GM23338 (cell line): Measurements from ENCODE around the gene PLRG1. TPM values are rescaled to one million over a fixed set of nuclear protein-coding genes. Genes with fewer than 3 reads are reported as not detected.

ENCODE experiments used
- ATAC-seq: fragments of 200-7000 bp; cut with Tn5 transposase; 3 replicates; pipeline ENCODE4 v1.9.1; 2020
- DNase-seq: peaks from one replicate; pipeline ENCODE4 v3.0.0-alpha.2; 2015; ENCODE audit warnings: low spot score
- H2AFZ ChIP-seq: fragments of 200-600 bp; sonication (generic); 2 replicates; pipeline ENCODE4 v1.8.0; 2016; ENCODE audit warnings: antibody characterized with exemption, mild to moderate bottlenecking, moderate library complexity
- H3F3A ChIP-seq: fragments of 200-600 bp; sonication (generic); replicated peaks from 2 replicates; pipeline ENCODE4 v1.8.0; 2017; ENCODE audit warnings: antibody characterized with exemption, mixed run types, low read depth
- H3K27ac ChIP-seq: fragments of 200-600 bp; sonication (generic); 2 replicates; pipeline ENCODE4 v1.6.1; 2016; ENCODE audit warnings: low read depth
- H3K27me3 ChIP-seq: fragments of 200-600 bp; sonication (generic); 2 replicates; pipeline ENCODE4 v1.8.0; 2016; ENCODE audit warnings: mild to moderate bottlenecking, mixed run types, moderate library complexity; ENCODE audit not compliant: insufficient read depth
- H3K36me3 ChIP-seq: fragments of 200-600 bp; sonication (generic); 2 replicates; pipeline ENCODE4 v1.8.0; 2016; ENCODE audit warnings: mild to moderate bottlenecking; ENCODE audit not compliant: insufficient read depth
- H3K4me1 ChIP-seq: fragments of 200-600 bp; sonication (generic); 2 replicates; pipeline ENCODE4 v1.8.0; 2016; ENCODE audit warnings: mild to moderate bottlenecking, moderate library complexity; ENCODE audit not compliant: insufficient read depth
- H3K4me2 ChIP-seq: fragments of 200-600 bp; sonication (generic); 2 replicates; pipeline ENCODE4 v1.7.1; 2017; ENCODE audit warnings: mixed run types
- H3K4me3 ChIP-seq: fragments of 200-600 bp; sonication (generic); 2 replicates; pipeline ENCODE4 v1.6.1; 2016; ENCODE audit warnings: mixed run types
- H3K79me2 ChIP-seq: fragments of 200-600 bp; sonication (generic); replicated peaks from 2 replicates; pipeline ENCODE4 v1.8.0; 2017; ENCODE audit warnings: mild to moderate bottlenecking; ENCODE audit not compliant: insufficient read depth
- H3K9me2 ChIP-seq: fragments of 200-600 bp; sonication (generic); 2 replicates; pipeline ENCODE4 v1.8.0; 2017; ENCODE audit not compliant: insufficient read depth
- H4K20me1 ChIP-seq: fragments of 200-600 bp; sonication (generic); replicated peaks from 2 replicates; pipeline ENCODE4 v1.8.0; 2017; ENCODE audit warnings: mild to moderate bottlenecking; ENCODE audit not compliant: insufficient read depth
- H3K27ac Mint-ChIP-seq: 2 replicates; pipeline ENCODE4 v1.8.0; 2020; ENCODE audit warnings: inconsistent platforms, mild to moderate bottlenecking, moderate library complexity, mixed read lengths
- H3K27me3 Mint-ChIP-seq: 3 replicates; pipeline ENCODE4 v1.8.0; 2022; ENCODE audit warnings: low read depth, mild to moderate bottlenecking, moderate library complexity, mixed read lengths, inconsistent platforms; ENCODE audit not compliant: insufficient read depth, poor library complexity
- H3K36me3 Mint-ChIP-seq: 3 replicates; pipeline ENCODE4 v1.8.0; 2021; ENCODE audit warnings: low read depth, mild to moderate bottlenecking, inconsistent platforms, moderate library complexity, mixed read lengths
- H3K4me1 Mint-ChIP-seq: 3 replicates; pipeline ENCODE4 v1.8.0; 2020; ENCODE audit warnings: mild to moderate bottlenecking, inconsistent platforms, mixed read lengths
- H3K4me3 Mint-ChIP-seq: 3 replicates; pipeline ENCODE4 v1.8.0; 2021; ENCODE audit warnings: moderate library complexity, mild to moderate bottlenecking, inconsistent platforms, mixed read lengths
- H3K9me3 Mint-ChIP-seq: 3 replicates; pipeline ENCODE4 v1.8.0; 2020; ENCODE audit warnings: moderate library complexity, mild to moderate bottlenecking, inconsistent platforms, mixed read lengths
- CREB1 ChIP-seq: fragments of 250-450 bp; sonication (Bioruptor Pico); IDR thresholded peaks from 2 replicates; pipeline ENCODE4 v1.5.0; 2020; ENCODE audit warnings: low read depth, mild to moderate bottlenecking, moderate library complexity
- CTCF ChIP-seq, 2 experiments: fragments of 200-600 bp in 1 of 2; sonication (generic) in 1 of 2; conservative IDR thresholded peaks; 2 replicates each; pipeline versions ENCODE4 v1.5.1 to v1.6.1; 2016 to 2017; ENCODE audit warnings: antibody characterized with exemption in 2 of 2, low read depth in 2 of 2, mild to moderate bottlenecking in 2 of 2, moderate library complexity in 1 of 2
- EZH2 ChIP-seq: fragments of 200-600 bp; sonication (generic); IDR thresholded peaks from one replicate; pipeline ENCODE4 v1.8.0; 2017; ENCODE audit warnings: antibody characterized with exemption, mild to moderate bottlenecking, low read depth; ENCODE audit not compliant: unreplicated experiment
- EZH2phosphoT487 ChIP-seq: fragments of 200-600 bp; sonication (generic); IDR thresholded peaks from one replicate; pipeline ENCODE4 v1.8.1; 2018; ENCODE audit warnings: antibody characterized with exemption; ENCODE audit not compliant: unreplicated experiment
- JUNB ChIP-seq: IDR thresholded peaks from one replicate; pipeline ENCODE4 v1.6.1; 2016; ENCODE audit warnings: antibody characterized with exemption; ENCODE audit not compliant: unreplicated experiment
- NANOG ChIP-seq: IDR thresholded peaks from 2 replicates; pipeline ENCODE4 v1.6.1; 2016; ENCODE audit warnings: antibody characterized with exemption, borderline replicate concordance
- POLR2AphosphoS5 ChIP-seq: IDR thresholded peaks from 2 replicates; pipeline ENCODE4 v1.6.1; 2016; ENCODE audit warnings: antibody characterized with exemption, low read depth
- STAT1 ChIP-seq: IDR thresholded peaks from one replicate; pipeline ENCODE4 v1.6.1; 2016; ENCODE audit warnings: antibody characterized with exemption; ENCODE audit not compliant: unreplicated experiment
- ZNF114 ChIP-seq: fragments of 250-450 bp; sonication (Bioruptor Pico); IDR thresholded peaks from 2 replicates; pipeline ENCODE4 v1.5.0; 2020; ENCODE audit warnings: mild to moderate bottlenecking, moderate library complexity
- ZNF331 ChIP-seq: fragments of 250-450 bp; sonication (Bioruptor Pico); IDR thresholded peaks from 2 replicates; pipeline ENCODE4 v1.5.0; 2020; ENCODE audit warnings: low read depth, mild to moderate bottlenecking, moderate library complexity
- polyA plus RNA-seq: library from polyadenylated mRNA; unstranded; fragments of >200 nt; fragmentation: Nextera tagmentation; extraction: Ambion mirVana; gene quantifications from 2 replicates; pipeline ENCODE4 v1.2.1, GENCODE V29; 2016
- total RNA-seq: library from RNA; depleted of rRNA; stranded (reverse); fragments of >200 nt; shearing (Covaris generic); gene quantifications from 2 replicates; pipeline ENCODE4 v1.2.3, GENCODE V29; 2014
- TF ChIP-seq, protein P1 (sequence below): IDR thresholded peaks from 2 replicates; pipeline ENCODE4 v1.6.1; 2016; ENCODE audit warnings: antibody characterized with exemption
- TF ChIP-seq, protein P2 (sequence below): fragments of 250-450 bp; sonication (Bioruptor Pico); IDR thresholded peaks from 2 replicates; pipeline ENCODE4 v1.5.0; 2020; ENCODE audit warnings: mild to moderate bottlenecking, moderate library complexity
- TF ChIP-seq, protein P3 (sequence below): IDR thresholded peaks from one replicate; pipeline ENCODE4 v1.6.1; 2018; ENCODE audit warnings: antibody characterized with exemption; ENCODE audit not compliant: unreplicated experiment

Gene PLRG1
- total and polyA plus RNA-seq, 2 experiments from 2014 or later: 77.3 to 82.7 TPM

GRCh38 chr4:154507156-154507555, 43.0 kb downstream of the PLRG1 start:
- Mint-ChIP-seq H3K27me3 (no peaks in the 10 kb centered on the region), H3K4me1 (peaks cover 25% of the 10 kb centered on the region), H3K4me3 (no peak overlapping the region), H3K27ac (no peak overlapping the region), H3K9me3 (no peaks in the 10 kb centered on the region; the same call in 2 of the 3 replicates), H3K36me3 (no peaks in the 10 kb centered on the region)
- peak; percentile 32; the same call in 2 of the 3 replicates for ATAC-seq
- Histone ChIP-seq H3K9me2 (no peaks in the 10 kb centered on the region), H3K27ac (no peak overlapping the region), H3F3A (no peaks in the 10 kb centered on the region), H3K4me2 (no peak overlapping the region), H3K4me1 (peaks cover 8% of the 10 kb centered on the region), H4K20me1 (no peaks in the 10 kb centered on the region), H2AFZ (peak overlapping the region; percentile 40; the same call in 1 of the 2 replicates), H3K79me2 (no peaks in the 10 kb centered on the region), H3K36me3 (no peaks in the 10 kb centered on the region), H3K27me3 (no peaks in the 10 kb centered on the region), H3K4me3 (no peak overlapping the region)
- TF ChIP-seq NANOG (no peak), CREB1 (CRISPR knock-in tag) (no peak), ZNF331 (CRISPR knock-in tag) (no peak), STAT1 (no peak), EZH2phosphoT487 (no peak), CTCF (conservative IDR thresholded peaks at IDR 0.05; ENCODE audit: low read depth in 2 of 2) (no peak), EZH2 (no peak), POLR2AphosphoS5 (no peak), ZNF114 (no peak), JUNB (no peak)
- TF ChIP-seq, protein P1, sequence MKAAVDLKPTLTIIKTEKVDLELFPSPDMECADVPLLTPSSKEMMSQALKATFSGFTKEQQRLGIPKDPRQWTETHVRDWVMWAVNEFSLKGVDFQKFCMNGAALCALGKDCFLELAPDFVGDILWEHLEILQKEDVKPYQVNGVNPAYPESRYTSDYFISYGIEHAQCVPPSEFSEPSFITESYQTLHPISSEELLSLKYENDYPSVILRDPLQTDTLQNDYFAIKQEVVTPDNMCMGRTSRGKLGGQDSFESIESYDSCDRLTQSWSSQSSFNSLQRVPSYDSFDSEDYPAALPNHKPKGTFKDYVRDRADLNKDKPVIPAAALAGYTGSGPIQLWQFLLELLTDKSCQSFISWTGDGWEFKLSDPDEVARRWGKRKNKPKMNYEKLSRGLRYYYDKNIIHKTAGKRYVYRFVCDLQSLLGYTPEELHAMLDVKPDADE: no peak
- TF ChIP-seq, protein P2, sequence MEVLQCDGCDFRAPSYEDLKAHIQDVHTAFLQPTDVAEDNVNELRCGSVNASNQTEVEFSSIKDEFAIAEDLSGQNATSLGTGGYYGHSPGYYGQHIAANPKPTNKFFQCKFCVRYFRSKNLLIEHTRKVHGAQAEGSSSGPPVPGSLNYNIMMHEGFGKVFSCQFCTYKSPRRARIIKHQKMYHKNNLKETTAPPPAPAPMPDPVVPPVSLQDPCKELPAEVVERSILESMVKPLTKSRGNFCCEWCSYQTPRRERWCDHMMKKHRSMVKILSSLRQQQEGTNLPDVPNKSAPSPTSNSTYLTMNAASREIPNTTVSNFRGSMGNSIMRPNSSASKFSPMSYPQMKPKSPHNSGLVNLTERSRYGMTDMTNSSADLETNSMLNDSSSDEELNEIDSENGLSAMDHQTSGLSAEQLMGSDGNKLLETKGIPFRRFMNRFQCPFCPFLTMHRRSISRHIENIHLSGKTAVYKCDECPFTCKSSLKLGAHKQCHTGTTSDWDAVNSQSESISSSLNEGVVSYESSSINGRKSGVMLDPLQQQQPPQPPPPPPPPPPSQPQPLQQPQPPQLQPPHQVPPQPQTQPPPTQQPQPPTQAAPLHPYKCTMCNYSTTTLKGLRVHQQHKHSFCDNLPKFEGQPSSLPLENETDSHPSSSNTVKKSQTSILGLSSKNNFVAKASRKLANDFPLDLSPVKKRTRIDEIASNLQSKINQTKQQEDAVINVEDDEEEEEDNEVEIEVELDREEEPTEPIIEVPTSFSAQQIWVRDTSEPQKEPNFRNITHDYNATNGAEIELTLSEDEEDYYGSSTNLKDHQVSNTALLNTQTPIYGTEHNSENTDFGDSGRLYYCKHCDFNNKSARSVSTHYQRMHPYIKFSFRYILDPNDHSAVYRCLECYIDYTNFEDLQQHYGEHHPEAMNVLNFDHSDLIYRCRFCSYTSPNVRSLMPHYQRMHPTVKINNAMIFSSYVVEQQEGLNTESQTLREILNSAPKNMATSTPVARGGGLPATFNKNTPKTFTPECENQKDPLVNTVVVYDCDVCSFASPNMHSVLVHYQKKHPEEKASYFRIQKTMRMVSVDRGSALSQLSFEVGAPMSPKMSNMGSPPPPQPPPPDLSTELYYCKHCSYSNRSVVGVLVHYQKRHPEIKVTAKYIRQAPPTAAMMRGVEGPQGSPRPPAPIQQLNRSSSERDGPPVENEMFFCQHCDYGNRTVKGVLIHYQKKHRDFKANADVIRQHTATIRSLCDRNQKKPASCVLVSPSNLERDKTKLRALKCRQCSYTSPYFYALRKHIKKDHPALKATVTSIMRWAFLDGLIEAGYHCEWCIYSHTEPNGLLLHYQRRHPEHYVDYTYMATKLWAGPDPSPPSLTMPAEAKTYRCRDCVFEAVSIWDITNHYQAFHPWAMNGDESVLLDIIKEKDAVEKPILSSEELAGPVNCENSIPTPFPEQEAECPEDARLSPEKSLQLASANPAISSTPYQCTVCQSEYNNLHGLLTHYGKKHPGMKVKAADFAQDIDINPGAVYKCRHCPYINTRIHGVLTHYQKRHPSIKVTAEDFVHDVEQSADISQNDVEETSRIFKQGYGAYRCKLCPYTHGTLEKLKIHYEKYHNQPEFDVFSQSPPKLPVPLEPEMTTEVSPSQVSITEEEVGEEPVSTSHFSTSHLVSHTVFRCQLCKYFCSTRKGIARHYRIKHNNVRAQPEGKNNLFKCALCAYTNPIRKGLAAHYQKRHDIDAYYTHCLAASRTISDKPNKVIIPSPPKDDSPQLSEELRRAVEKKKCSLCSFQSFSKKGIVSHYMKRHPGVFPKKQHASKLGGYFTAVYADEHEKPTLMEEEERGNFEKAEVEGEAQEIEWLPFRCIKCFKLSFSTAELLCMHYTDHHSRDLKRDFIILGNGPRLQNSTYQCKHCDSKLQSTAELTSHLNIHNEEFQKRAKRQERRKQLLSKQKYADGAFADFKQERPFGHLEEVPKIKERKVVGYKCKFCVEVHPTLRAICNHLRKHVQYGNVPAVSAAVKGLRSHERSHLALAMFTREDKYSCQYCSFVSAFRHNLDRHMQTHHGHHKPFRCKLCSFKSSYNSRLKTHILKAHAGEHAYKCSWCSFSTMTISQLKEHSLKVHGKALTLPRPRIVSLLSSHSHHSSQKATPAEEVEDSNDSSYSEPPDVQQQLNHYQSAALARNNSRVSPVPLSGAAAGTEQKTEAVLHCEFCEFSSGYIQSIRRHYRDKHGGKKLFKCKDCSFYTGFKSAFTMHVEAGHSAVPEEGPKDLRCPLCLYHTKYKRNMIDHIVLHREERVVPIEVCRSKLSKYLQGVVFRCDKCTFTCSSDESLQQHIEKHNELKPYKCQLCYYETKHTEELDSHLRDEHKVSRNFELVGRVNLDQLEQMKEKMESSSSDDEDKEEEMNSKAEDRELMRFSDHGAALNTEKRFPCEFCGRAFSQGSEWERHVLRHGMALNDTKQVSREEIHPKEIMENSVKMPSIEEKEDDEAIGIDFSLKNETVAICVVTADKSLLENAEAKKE: no peak
- TF ChIP-seq, protein P3, sequence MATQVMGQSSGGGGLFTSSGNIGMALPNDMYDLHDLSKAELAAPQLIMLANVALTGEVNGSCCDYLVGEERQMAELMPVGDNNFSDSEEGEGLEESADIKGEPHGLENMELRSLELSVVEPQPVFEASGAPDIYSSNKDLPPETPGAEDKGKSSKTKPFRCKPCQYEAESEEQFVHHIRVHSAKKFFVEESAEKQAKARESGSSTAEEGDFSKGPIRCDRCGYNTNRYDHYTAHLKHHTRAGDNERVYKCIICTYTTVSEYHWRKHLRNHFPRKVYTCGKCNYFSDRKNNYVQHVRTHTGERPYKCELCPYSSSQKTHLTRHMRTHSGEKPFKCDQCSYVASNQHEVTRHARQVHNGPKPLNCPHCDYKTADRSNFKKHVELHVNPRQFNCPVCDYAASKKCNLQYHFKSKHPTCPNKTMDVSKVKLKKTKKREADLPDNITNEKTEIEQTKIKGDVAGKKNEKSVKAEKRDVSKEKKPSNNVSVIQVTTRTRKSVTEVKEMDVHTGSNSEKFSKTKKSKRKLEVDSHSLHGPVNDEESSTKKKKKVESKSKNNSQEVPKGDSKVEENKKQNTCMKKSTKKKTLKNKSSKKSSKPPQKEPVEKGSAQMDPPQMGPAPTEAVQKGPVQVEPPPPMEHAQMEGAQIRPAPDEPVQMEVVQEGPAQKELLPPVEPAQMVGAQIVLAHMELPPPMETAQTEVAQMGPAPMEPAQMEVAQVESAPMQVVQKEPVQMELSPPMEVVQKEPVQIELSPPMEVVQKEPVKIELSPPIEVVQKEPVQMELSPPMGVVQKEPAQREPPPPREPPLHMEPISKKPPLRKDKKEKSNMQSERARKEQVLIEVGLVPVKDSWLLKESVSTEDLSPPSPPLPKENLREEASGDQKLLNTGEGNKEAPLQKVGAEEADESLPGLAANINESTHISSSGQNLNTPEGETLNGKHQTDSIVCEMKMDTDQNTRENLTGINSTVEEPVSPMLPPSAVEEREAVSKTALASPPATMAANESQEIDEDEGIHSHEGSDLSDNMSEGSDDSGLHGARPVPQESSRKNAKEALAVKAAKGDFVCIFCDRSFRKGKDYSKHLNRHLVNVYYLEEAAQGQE: no peak
- peak; percentile 19 for DNase-seq
